ENCODE data around the gene BIN1. TPM values are rescaled to one million over a fixed set of nuclear protein-coding genes. Genes with fewer than 3 reads are reported as not detected.

The BIN1 gene
- total RNA-seq, 6 donors from 2014 or later, result 32.3 to 57.0 (median 42.9) TPM

GRCh38 chr2:127153691-127154158 lies 46.8 kb upstream of the BIN1 start:
- H3K27ac ChIP-seq, result no peak overlapping the region
- no peak overlapping the region for H3K4me3 ChIP-seq
- 72 to 75% methylated on average over 4 to 6 of the region's 6 CpGs for WGBS, 2 donors
- DNase-seq (no peak), ATAC-seq (ENCODE audit: low FRiP score in 2 of 2) (peak in 1 of 2 donors; percentile 61)
- no peaks in the 10 kb centered on the region for H3K9me3 ChIP-seq
- H3K36me3 ChIP-seq, result no peaks in the 10 kb centered on the region
- peaks cover 0 to 2% (median 0%) of the 10 kb centered on the region in 4 donors for H3K4me1 ChIP-seq
- TF ChIP-seq CTCF (IDR thresholded peaks at IDR 0.05), result no peak
- H3K27me3 ChIP-seq, result no peaks in the 10 kb centered on the region

GRCh38 chr2:127150996-127151395 lies 44.0 kb upstream of the BIN1 start:
- ATAC-seq (ENCODE audit: low FRiP score in 2 of 2) (no peak), DNase-seq (no peak)
- TF ChIP-seq POLR2A (IDR thresholded peaks at IDR 0.05) (no peak), POLR2AphosphoS5 (IDR thresholded peaks at IDR 0.05) (no peak), CTCF (IDR thresholded peaks at IDR 0.05) (no peak)
- peaks cover 0 to 2% (median 0%) of the 10 kb centered on the region in 4 donors for H3K4me1 ChIP-seq
- H3K27ac ChIP-seq, result no peak overlapping the region
- no peaks in the 10 kb centered on the region for H3K9me3 ChIP-seq
- no peak overlapping the region for H3K4me3 ChIP-seq
- WGBS, 2 donors, result 88 to 100% methylated on average over 1 of the region's 1 CpG
- no peaks in the 10 kb centered on the region for H3K36me3 ChIP-seq
- no peaks in the 10 kb centered on the region for H3K27me3 ChIP-seq

- H3K27me3 ChIP-seq, result no peaks in the 10 kb centered on the region
- WGBS, 2 donors, result 80 to 97% methylated on average over 4 of the region's 4 CpGs
- ATAC-seq (ENCODE audit: low FRiP score in 2 of 2) (no peak), DNase-seq (no peak)
- H3K9me3 ChIP-seq, result no peaks in the 10 kb centered on the region
- no peak overlapping the region for H3K27ac ChIP-seq
- H3K36me3 ChIP-seq, result no peaks in the 10 kb centered on the region
- TF ChIP-seq EP300 (IDR thresholded peaks at IDR 0.05) (no peak), POLR2AphosphoS5 (IDR thresholded peaks at IDR 0.05) (no peak), CTCF (IDR thresholded peaks at IDR 0.05) (no peak), POLR2A (IDR thresholded peaks at IDR 0.05) (no peak)
- peaks cover 0 to 2% (median 0%) of the 10 kb centered on the region in 4 donors for H3K4me1 ChIP-seq
- no peak overlapping the region for H3K4me3 ChIP-seq
Measured at GRCh38 chr2:127149384-127149783, 42.4 kb upstream of the BIN1 start.

GRCh38 chr2:127146820-127147502 lies 40.0 kb upstream of the BIN1 start:
- Histone ChIP-seq H3K27me3 (no peaks in the 10 kb centered on the region), H3K4me3 (no peak overlapping the region), H3K27ac (no peak overlapping the region), H3K9me3 (no peaks in the 10 kb centered on the region), H3K36me3 (no peaks in the 10 kb centered on the region), H3K4me1 (peaks cover 0 to 3% (median 0%) of the 10 kb centered on the region in 4 donors)
- ATAC-seq (ENCODE audit: low FRiP score in 2 of 2) (no peak), DNase-seq (no peak)
- WGBS, 2 donors, result 85 to 92% methylated on average over 7 to 8 of the region's 10 CpGs
- TF ChIP-seq POLR2AphosphoS5 (IDR thresholded peaks at IDR 0.05) (no peak), POLR2A (IDR thresholded peaks at IDR 0.05) (no peak), CTCF (IDR thresholded peaks at IDR 0.05) (no peak), EP300 (IDR thresholded peaks at IDR 0.05) (no peak)
